HepG2 (cell line): ENCODE results near the gene GMEB2. TPM values are rescaled to one million over a fixed set of nuclear protein-coding genes. Genes with fewer than 3 reads are reported as not detected.

Source experiments
- ATAC-seq: fragments of 200-7000 bp; cut with Tn5 transposase; 3 replicates; pipeline ENCODE4 v1.9.1; 2020; ENCODE audit warnings: mild to moderate bottlenecking, moderate library complexity
- BruUV-seq: library from RNA; stranded (reverse); fragments of 400-500 nt; replicated peaks from 2 replicates; lab custom pipeline; 2021; lab: Mats Ljungman, UMichigan
- CTCF ChIA-PET: fragments of 300-600 bp; formaldehyde crosslinking; extraction: SDS; loops from one replicate; lab custom pipeline; 2021; ENCODE audit warnings: low total read pairs, inconsistent platforms, low intra/inter-chr PET ratio; lab: Yijun Ruan, JAX
- POLR2A ChIA-PET: fragments of 350-600 bp; sonication (Branson Sonifier 250); formaldehyde crosslinking; loops from one replicate; lab custom pipeline; 2020; ENCODE audit warnings: antibody characterized with exemption, inconsistent platforms; lab: Yijun Ruan, JAX
- DNase-seq: peaks from one replicate; pipeline ENCODE4 v3.0.0-alpha.2; 2015; ENCODE audit warnings: low spot score
- FAIRE-seq: peaks from 3 replicates; lab custom pipeline; 2011; peaks lifted over from hg19 to GRCh38; lab: Jason Lieb, UNC
- H2AFZ ChIP-seq: one replicate; pipeline ENCODE4 v1.6.1; 2011; ENCODE audit warnings: low read length, inconsistent platforms
- H3K27ac ChIP-seq: fragments of 300-600 bp; 3 replicates; pipeline ENCODE4 v1.8.0; 2011; ENCODE audit warnings: mixed run types, mild to moderate bottlenecking, mixed read lengths, low read length, inconsistent platforms; ENCODE audit not compliant: insufficient read depth; ENCODE audit errors: extremely low read length
- H3K27me3 ChIP-seq, 2 experiments: fragments of 200-600 bp in 1 of 2; 2 replicates in 1 of 2; 3 replicates in 1 of 2; pipeline versions ENCODE4 v1.6.0 to v1.8.0; 2011; ENCODE audit warnings: low read length in 2 of 2, mild to moderate bottlenecking in 2 of 2, moderate library complexity in 2 of 2, inconsistent platforms in 1 of 2; ENCODE audit not compliant: insufficient read depth in 2 of 2, control insufficient read depth in 1 of 2
- H3K36me3 ChIP-seq, 2 experiments: fragments of 200-600 bp in 1 of 2; replicated peaks in 1 of 2; 2 replicates in 1 of 2; 3 replicates in 1 of 2; pipeline versions ENCODE4 v1.5.1 to v1.8.0; 2011; ENCODE audit warnings: low read length in 2 of 2, inconsistent platforms in 1 of 2; ENCODE audit not compliant: insufficient read depth in 2 of 2, control insufficient read depth in 1 of 2
- H3K4me1 ChIP-seq: 2 replicates; pipeline ENCODE4 v1.5.1; 2012; ENCODE audit warnings: low read length, inconsistent platforms; ENCODE audit not compliant: insufficient read depth
- H3K4me2 ChIP-seq: 2 replicates; pipeline ENCODE4 v1.6.0; 2011; ENCODE audit warnings: low read depth, low read length, inconsistent platforms
- H3K4me3 ChIP-seq, 3 experiments: fragments of 200-600 bp in 1 of 3; sonication (generic), shearing (Covaris generic) in 1 of 3; replicated peaks in 1 of 3; 2 replicates each; pipeline ENCODE4 v1.5.1; 2011 to 2016; ENCODE audit warnings: low read length in 3 of 3, inconsistent platforms in 2 of 3, low read depth in 2 of 3, mild to moderate bottlenecking in 2 of 3, control low read depth in 1 of 3, mixed read lengths in 1 of 3; ENCODE audit not compliant: insufficient read depth in 1 of 3
- H3K79me2 ChIP-seq: one replicate; pipeline ENCODE4 v1.6.1; 2011; ENCODE audit warnings: low read length, inconsistent platforms; ENCODE audit not compliant: insufficient read depth
- H3K9ac ChIP-seq: 2 replicates; pipeline ENCODE4 v1.6.0; 2011; ENCODE audit warnings: mild to moderate bottlenecking, low read depth, low read length, inconsistent platforms; ENCODE audit not compliant: insufficient read depth
- H3K9me3 ChIP-seq: 2 replicates; pipeline ENCODE4 v1.5.1; 2012; ENCODE audit warnings: mild to moderate bottlenecking, low read length
- H4K20me1 ChIP-seq: 2 replicates; pipeline ENCODE4 v1.6.0; 2011; ENCODE audit warnings: inconsistent platforms, mild to moderate bottlenecking, low read length, moderate library complexity; ENCODE audit not compliant: insufficient read depth
- ARID3A ChIP-seq: IDR thresholded peaks from 2 replicates; pipeline ENCODE4 v1.6.1; 2012; ENCODE audit warnings: low read depth, low read length, improper control_type of control experiment
- ARID4A ChIP-seq: sonication (generic); formaldehyde crosslinking; IDR thresholded peaks from 2 replicates; pipeline ENCODE4 v1.5.0; 2020; ENCODE audit warnings: mild to moderate bottlenecking, missing genetic modification reagents, borderline replicate concordance
- ATF5 ChIP-seq: sonication (generic); formaldehyde crosslinking; IDR thresholded peaks from 2 replicates; pipeline ENCODE4 v1.4.0; 2020; ENCODE audit warnings: mild to moderate bottlenecking, low read depth, missing genetic modification reagents
- FOXO1 ChIP-seq: sonication (generic); formaldehyde crosslinking; IDR thresholded peaks from 2 replicates; pipeline ENCODE4 v1.4.0; 2020; ENCODE audit warnings: missing genetic modification reagents
- HDAC6 ChIP-seq: fragments of 200-600 bp; sonication (generic); IDR thresholded peaks from 2 replicates; pipeline ENCODE4 v1.7.0; 2017; ENCODE audit warnings: mild to moderate bottlenecking, antibody characterized with exemption, low read length, low read depth
- JUN ChIP-seq: sonication (generic); formaldehyde crosslinking; IDR thresholded peaks from 2 replicates; pipeline ENCODE4 v1.4.0; 2020; ENCODE audit warnings: mild to moderate bottlenecking, missing genetic modification reagents
- MAFF ChIP-seq: IDR thresholded peaks from 2 replicates; pipeline ENCODE4 v1.6.1; 2011; ENCODE audit warnings: low read depth, low read length, improper control_type of control experiment
- SSRP1 ChIP-seq: IDR thresholded peaks from 2 replicates; pipeline ENCODE4 v1.6.1; 2016; ENCODE audit warnings: control low read depth
- ZBTB39 ChIP-seq: sonication (generic); formaldehyde crosslinking; IDR thresholded peaks from 2 replicates; pipeline ENCODE4 v1.5.0; 2020; ENCODE audit warnings: missing genetic modification reagents
- ZNF503 ChIP-seq: sonication (generic); formaldehyde crosslinking; IDR thresholded peaks from 2 replicates; pipeline ENCODE4 v1.4.0; 2020; ENCODE audit warnings: missing genetic modification reagents
- ZNF709 ChIP-seq: sonication (generic); formaldehyde crosslinking; IDR thresholded peaks from 2 replicates; pipeline ENCODE4 v1.5.0; 2020; ENCODE audit warnings: mild to moderate bottlenecking, missing genetic modification reagents
- ZNF777 ChIP-seq: sonication (generic); formaldehyde crosslinking; IDR thresholded peaks from 2 replicates; pipeline ENCODE4 v1.4.0; 2020; ENCODE audit warnings: missing genetic modification reagents
- WGBS: methylation state at CpG from one replicate; pipeline ENCODE4 v1.1.6; 2017; ENCODE audit warnings: low lambda C conversion rate; 5-methylcytosine and 5-hydroxymethylcytosine counted together
- in situ Hi-C: cut with HindIII; loops from 2 replicates; pipeline ENCODE4 v1.10.0; 2017; ENCODE audit warnings: low pct_unique_long_range_greater_than_20kb; ENCODE audit not compliant: extremely low pct_ligation_motif_present
- intact Hi-C: fragments of 100-400 bp; cut with micrococcal nuclease; formaldehyde crosslinking; loops from one replicate; pipeline ENCODE4 v1.10.0; 2022; ENCODE audit not compliant: unreplicated experiment
- polyA plus RNA-seq, 8 experiments: library from polyadenylated mRNA; depleted of rRNA in 3 of 8; stranded (reverse) in 7 of 8; unstranded in 1 of 8; fragments of >200 nt; fragmentation: Illumina TruSeq in 4 of 8; extraction: Trizol in 4 of 8; gene quantifications; 2 replicates each; pipeline versions ENCODE4 v1.2.1 to v1.2.3, GENCODE V29; 2011 to 2016; ENCODE audit warnings: low read depth in 4 of 8, missing spikeins in 1 of 8, mixed read lengths in 1 of 8; ENCODE audit not compliant: insufficient read depth in 1 of 8
- total RNA-seq, 5 experiments: library from RNA; depleted of rRNA; stranded (reverse); fragments of >200 nt; fragmentation: Illumina TruSeq; extraction: Trizol; gene quantifications; 2 replicates each; pipeline ENCODE4 v1.2.3, GENCODE V29; 2016; ENCODE audit warnings: low read depth in 1 of 5

Gene GMEB2
- total and polyA plus RNA-seq, 2 of the 13 experiments (the other 11 are each of a cell fraction or from before 2014, with no cell fraction given), result 10.6 to 12.4 TPM

GRCh38 chr20:63577317-63577894, 49.5 kb downstream of the GMEB2 start (continued):
- no peak for TF ChIP-seq ZBTB39 (CRISPR knock-in tag)
- TF ChIP-seq ZNF777, result 0 out of 2 replicates have a peak, but pooled peaks have one; percentile 46
- no peak for TF ChIP-seq ATF5 (CRISPR knock-in tag)
- TF ChIP-seq, all 625 proteins: peak for 134

GRCh38 chr20:63576311-63576710, 50.6 kb downstream of the GMEB2 start:
- Histone ChIP-seq H4K20me1 (no peaks in the 10 kb centered on the region), H2AFZ (no peak overlapping the region), H3K9me3 (no peaks in the 10 kb centered on the region), H3K4me1 (peaks cover 69% of the 10 kb centered on the region), H3K4me2 (no peak overlapping the region), H3K79me2 (no peaks in the 10 kb centered on the region), H3K27me3 (peaks cover 6 to 34% of the 10 kb centered on the region in 2 experiments; a peak in 3 of 5 replicates), H3K36me3 (no peaks in the 10 kb centered on the region), H3K4me3 (no peak overlapping the region), H3K9ac (no peak overlapping the region), H3K27ac (no peak overlapping the region)
- DNase-seq (no peak), FAIRE-seq (no peak), ATAC-seq (no peak)
- intact Hi-C loops (no loop called here), in situ Hi-C loops (loop anchor here (5.0 kb wide), 1 partner anchor 39 kb away; the partner anchor contains the start of gene PTK6)
- BruUV-seq, result no TSS peak
- ChIA-PET POLR2A (no interaction called here), CTCF (no interaction called here)
- WGBS, result 72% methylated on average over 7 of the region's 7 CpGs
- no peak for TF ChIP-seq ZNF503 (CRISPR knock-in tag)
- no peak for TF ChIP-seq ZNF709 (CRISPR knock-in tag)
- no peak for TF ChIP-seq ARID3A
- TF ChIP-seq ARID4A (CRISPR knock-in tag), result no peak
- TF ChIP-seq FOXO1 (CRISPR knock-in tag), result no peak
- no peak for TF ChIP-seq SSRP1
- no peak for TF ChIP-seq HDAC6
- no peak for TF ChIP-seq ZNF777
- no peak for TF ChIP-seq MAFF
- TF ChIP-seq JUN (CRISPR knock-in tag), result no peak
